HL-60/S4 treated with retinoic acid at 250 ng/mL for 4 days and 3 days (cell line): ENCODE results near the gene EMSY.

Source experiments
- in situ Hi-C: fragments of 300-500 bp; cut with MboI; formaldehyde crosslinking; loops from 2 replicates; pipeline ENCODE4 v1.7.0; 2022; ENCODE audit warnings: low sequenced_read_pairs

EMSY gene

DNA sequence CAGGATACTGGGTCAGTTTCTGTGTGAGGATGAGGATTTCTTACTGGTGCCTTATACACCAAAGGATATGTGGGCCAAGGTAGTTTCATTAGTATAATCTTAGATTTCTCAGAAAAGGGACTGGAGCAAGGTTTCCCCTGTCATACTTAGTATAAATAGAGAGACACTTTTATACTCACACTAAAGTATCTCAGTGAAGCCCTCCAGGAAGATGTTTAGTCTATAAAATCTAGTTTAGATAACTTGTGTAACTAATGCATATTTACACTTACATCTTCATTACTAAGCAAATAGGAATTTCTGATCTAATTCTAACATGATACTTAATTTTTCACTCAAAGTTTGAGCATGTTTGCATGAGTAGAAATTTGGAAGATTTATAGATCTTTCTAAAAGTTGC lies 11.1 kb downstream of the EMSY start:
- in situ Hi-C loops = no loop called here

DNA sequence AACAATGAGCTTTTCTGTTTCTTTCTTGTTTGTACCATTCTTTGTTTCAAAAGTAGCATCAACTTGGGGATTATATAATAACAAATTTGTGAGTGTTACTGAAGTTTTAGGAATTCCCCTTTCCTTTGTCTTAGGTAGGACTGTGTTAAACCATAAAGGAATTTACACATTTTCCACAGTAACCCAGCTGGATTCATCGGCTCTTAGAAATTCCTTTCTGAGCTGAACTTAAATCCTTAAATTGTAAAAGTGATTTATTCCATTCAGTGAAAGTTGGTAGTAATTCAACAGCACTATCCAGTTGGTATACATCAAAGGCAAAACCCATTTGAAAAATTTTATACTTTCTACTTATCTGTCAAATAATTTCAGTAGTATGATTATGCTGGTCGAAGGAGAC lies 11.8 kb downstream of the EMSY start:
- in situ Hi-C loops = no loop called here

DNA sequence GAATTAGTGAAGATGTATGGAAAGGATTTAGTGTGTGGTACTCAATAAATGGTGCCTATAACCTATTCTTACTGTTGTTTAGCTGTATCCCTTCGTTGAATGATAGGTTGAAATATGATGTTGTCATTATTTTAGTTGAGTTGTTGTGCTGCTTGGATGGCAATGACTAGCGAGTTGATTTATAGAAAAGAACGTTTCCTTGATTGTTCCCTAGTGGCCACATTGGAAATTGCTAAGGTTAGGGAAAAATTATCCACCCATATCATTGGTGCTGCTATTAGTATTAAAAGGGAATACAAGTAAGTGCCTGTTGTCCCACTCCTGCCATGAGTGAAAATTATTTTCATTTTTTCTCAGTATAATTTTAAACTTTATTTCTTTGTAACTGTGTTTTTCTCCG lies 14.5 kb downstream of the EMSY start:
- in situ Hi-C loops = no loop called here

DNA sequence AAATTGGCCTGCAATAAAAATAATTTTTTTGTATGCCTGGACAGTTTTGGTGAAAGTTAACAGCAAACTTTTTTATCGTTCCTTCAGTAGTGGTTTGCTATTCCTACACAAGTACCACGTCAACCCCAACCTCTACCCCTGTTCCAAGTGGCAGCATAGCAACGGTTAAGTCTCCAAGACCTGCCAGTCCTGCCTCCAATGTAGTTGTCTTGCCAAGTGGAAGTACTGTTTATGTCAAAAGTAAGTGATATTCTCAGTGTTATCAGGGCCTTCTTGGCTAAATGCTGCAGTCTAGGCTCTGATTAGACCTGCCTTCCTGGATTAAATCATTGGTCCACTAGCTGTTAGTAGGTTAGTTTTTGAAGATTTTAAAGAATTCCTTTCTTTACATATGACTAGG lies 15.0 kb downstream of the EMSY start:
- in situ Hi-C loops = no loop called here

DNA sequence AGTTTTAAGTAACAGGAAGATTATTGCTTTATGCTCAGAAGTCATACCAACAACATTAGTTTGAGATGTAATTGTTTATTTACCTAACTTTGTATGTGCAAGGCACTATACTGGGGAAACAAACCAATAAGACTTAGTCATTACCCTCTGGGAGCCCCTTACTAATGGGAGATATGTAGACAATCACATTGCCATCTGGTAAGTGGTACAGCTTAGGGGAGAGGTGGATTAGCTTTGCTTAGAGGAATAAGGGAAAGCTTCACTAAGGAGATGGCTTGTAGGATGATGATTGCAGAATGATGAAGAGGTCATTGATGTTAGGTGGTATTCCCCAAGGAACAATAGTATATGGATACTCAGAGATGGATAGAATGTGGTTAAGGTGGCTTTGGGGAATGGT lies 17.5 kb downstream of the EMSY start:
- in situ Hi-C loops = no loop called here

GRCh38 chr11:76465701-76466100 lies 20.9 kb downstream of the EMSY start:
- in situ Hi-C loops = no loop called here

DNA sequence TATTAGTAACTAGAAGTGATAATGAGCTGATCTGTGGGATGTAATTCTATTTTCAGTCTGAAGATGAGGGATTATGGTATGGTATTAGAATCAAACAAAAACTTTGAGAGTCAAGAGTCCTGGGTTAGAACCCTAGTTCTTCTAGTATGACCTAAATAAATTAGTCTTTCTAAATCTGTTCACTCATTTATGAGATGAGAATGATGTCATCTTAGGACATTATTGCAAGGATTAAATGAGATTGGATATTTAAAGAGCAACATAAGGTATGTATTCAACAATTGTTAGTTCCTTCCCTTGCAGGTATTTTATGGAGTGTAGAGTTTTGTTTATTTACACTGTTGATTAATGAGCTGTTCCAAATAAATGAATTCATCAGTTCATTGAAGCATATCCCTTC lies 21.8 kb downstream of the EMSY start:
- in situ Hi-C loops = no loop called here

DNA sequence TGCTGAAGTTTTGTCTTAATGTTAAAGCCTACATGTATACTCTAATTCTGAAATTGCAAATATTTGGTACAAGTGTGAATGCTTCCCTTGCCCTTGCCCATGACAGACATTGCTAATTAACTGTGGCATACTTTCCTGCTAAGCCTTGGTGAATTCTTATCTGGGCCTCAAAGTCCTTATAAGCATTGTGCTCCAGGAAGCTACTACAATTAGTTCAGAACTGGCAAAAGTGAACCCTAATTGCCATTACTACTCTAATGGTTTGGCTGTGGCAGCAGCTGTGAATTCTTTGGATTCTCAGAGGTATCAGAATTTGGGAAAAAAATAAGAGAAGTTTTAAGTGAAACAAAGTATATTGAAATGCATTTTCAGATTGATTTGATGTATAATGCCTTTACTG lies 24.3 kb downstream of the EMSY start:
- in situ Hi-C loops = no loop called here

GRCh38 chr11:76471382-76471781 lies 26.6 kb downstream of the EMSY start:
- in situ Hi-C loops = no loop called here

GRCh38 chr11:76480241-76480640 lies 35.4 kb downstream of the EMSY start:
- in situ Hi-C loops = no loop called here

DNA sequence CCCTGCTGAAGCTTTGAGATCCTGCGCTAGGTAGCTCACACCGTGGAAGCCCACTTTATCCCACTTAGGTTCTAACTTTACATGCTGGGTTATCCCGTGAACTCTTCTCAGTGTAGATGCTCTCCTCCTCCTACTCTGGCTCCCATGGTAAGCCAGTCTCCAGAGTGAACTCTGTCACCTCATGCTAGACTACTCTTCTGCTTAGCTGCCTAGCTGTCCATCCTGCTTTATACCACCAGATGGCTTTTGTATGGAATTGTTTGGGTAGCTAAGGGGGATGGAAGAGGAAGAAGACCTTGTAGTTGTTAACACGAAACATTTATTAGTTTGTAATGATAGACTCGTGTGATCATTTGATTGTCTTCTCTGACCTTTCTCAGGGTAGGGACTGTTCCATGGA lies 46.8 kb downstream of the EMSY start:
- in situ Hi-C loops = no loop called here

DNA sequence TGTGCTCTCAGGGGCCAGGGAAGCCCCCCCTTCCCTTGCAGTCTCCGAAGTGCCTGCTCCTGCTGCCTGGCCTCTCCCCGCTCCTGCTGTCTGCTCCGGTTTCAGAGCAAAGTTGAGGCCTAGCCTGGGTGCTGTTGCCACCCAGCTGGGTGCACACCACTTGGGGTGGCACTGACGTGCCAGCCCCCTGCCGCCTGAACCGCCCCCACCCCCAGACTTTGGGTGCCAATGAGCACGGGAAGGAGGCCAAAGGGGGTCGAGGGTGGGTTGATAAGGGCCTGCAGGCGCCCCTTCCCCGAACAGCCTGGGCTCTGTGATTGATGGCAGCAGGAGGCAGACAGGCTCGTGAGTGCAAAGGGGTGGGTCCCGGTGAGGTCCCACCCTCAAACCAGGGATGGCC lies 48.2 kb downstream of the EMSY start:
- in situ Hi-C loops = no loop called here

GRCh38 chr11:76493626-76494539 lies 49.1 kb downstream of the EMSY start:
- in situ Hi-C loops = no loop called here

- in situ Hi-C loops = no loop called here
Observed at GRCh38 chr11:76495019-76495418, 50.2 kb downstream of the EMSY start.

GRCh38 chr11:76496174-76496573 lies 51.4 kb downstream of the EMSY start:
- in situ Hi-C loops = no loop called here

GRCh38 chr11:76501526-76502202 lies 56.8 kb downstream of the EMSY start:
- in situ Hi-C loops = no loop called here

- in situ Hi-C loops = no loop called here
Observed at GRCh38 chr11:76506833-76507232, 62.0 kb downstream of the EMSY start.

- in situ Hi-C loops = no loop called here
Observed at GRCh38 chr11:76510060-76511047, 65.5 kb downstream of the EMSY start.

DNA sequence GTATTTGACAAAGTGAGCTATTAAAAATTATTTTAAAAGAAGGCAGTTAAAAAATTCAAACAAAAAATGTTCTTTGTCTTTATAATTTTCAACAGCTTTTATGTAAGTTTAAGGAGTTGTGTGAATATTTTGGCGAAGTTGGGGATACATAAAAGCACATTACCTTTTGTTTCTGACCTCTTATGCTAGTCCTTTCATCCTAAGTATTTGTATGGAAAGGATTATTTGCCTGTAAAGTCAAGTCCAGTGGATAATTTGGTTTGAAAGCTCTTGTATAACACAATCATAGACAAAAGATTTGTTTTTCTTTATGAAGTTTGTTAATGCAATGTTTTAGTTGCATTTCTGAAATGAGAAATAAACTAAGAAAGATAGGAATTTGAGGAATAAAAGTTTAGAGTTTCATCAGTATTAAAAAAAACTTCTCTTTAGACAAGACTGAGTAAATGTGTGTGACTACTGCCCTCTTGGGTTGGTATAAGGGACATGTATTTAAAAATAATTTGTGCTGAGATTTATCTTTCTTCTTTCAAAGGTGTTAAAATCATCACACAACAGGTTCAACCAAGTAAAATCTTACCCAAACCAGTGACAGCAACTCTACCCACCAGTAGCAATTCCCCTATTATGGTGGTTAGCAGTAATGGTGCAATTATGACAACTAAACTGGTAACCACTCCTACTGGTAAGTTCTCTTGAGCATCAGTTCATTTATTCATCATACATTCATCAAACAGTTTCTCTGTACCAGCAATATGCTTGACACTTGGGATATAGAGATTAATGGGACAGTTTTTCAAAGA lies 68.2 kb downstream of the EMSY start:
- in situ Hi-C loops = no loop called here

- in situ Hi-C loops = no loop called here
Observed at GRCh38 chr11:76513654-76514034, 68.8 kb downstream of the EMSY start.
